Measurements from ENCODE around the gene KDM4B.
"Not testable (repeated sequence)": the region's sequence is repeated elsewhere in the genome, so short reads cannot be mapped to it uniquely, and the experiment has no call there.

KDM4B gene

GRCh38 chr19:5155586-5156210, 186.8 kb downstream of the KDM4B start:
- DNase-seq (ENCODE audit: insufficient read length, low spot score) (no peak), FAIRE-seq (no peak)

- DNase-seq (ENCODE audit: insufficient read length, low spot score) = no peak
- no peak for FAIRE-seq
These were observed 187.5 kb downstream of the KDM4B start for GRCh38 chr19:5156231-5156986.

- FAIRE-seq (no peak), DNase-seq (ENCODE audit: insufficient read length, low spot score) (no peak)
These were observed 188.3 kb downstream of the KDM4B start for GRCh38 chr19:5157186-5157585.

GRCh38 chr19:5158549-5159134, 189.7 kb downstream of the KDM4B start:
- DNase-seq (ENCODE audit: insufficient read length, low spot score); FAIRE-seq: not testable (repeated sequence)

- not testable (repeated sequence) for DNase-seq (ENCODE audit: insufficient read length, low spot score); FAIRE-seq
These were observed 191.4 kb downstream of the KDM4B start for GRCh38 chr19:5160158-5160795.

- FAIRE-seq = not testable (repeated sequence)
These were observed 196.2 kb downstream of the KDM4B start for GRCh38 chr19:5164845-5165696.

GRCh38 chr19:5165697-5166019, 196.7 kb downstream of the KDM4B start:
- FAIRE-seq (no peak), DNase-seq (ENCODE audit: insufficient read length, low spot score) (no peak)

More at GRCh38 chr19:5164845-5165696, 196.2 kb downstream of the KDM4B start:
- not testable (repeated sequence) for DNase-seq (ENCODE audit: insufficient read length, low spot score)

- no peak for DNase-seq (ENCODE audit: insufficient read length, low spot score)
These were observed 197.3 kb downstream of the KDM4B start for GRCh38 chr19:5166262-5166661.

GRCh38 chr19:5170329-5170745, 201.4 kb downstream of the KDM4B start:
- FAIRE-seq = peak; percentile 14
- DNase-seq (ENCODE audit: insufficient read length, low spot score) = no peak

More at GRCh38 chr19:5166262-5166661, 197.3 kb downstream of the KDM4B start:
- FAIRE-seq = no peak

- FAIRE-seq (no peak), DNase-seq (ENCODE audit: insufficient read length, low spot score) (no peak)
These were observed 202.8 kb downstream of the KDM4B start for GRCh38 chr19:5171711-5172110.

GRCh38 chr19:5172859-5173630, 204.1 kb downstream of the KDM4B start:
- DNase-seq (ENCODE audit: insufficient read length, low spot score) (no peak), FAIRE-seq (no peak)

GRCh38 chr19:5173993-5174392, 205.1 kb downstream of the KDM4B start:
- DNase-seq (ENCODE audit: insufficient read length, low spot score) (no peak), FAIRE-seq (no peak)

GRCh38 chr19:5177745-5178450, 209.0 kb downstream of the KDM4B start:
- DNase-seq (ENCODE audit: insufficient read length, low spot score) (no peak), FAIRE-seq (no peak)

GRCh38 chr19:5178841-5179240, 209.9 kb downstream of the KDM4B start:
- no peak for FAIRE-seq
- DNase-seq (ENCODE audit: insufficient read length, low spot score) = no peak

GRCh38 chr19:5179256-5179655, 210.3 kb downstream of the KDM4B start:
- FAIRE-seq (no peak), DNase-seq (ENCODE audit: insufficient read length, low spot score) (no peak)

GRCh38 chr19:5181329-5181728, 212.4 kb downstream of the KDM4B start:
- FAIRE-seq (no peak), DNase-seq (ENCODE audit: insufficient read length, low spot score) (no peak)

- DNase-seq (ENCODE audit: insufficient read length, low spot score) (no peak), FAIRE-seq (no peak)
These were observed 213.8 kb downstream of the KDM4B start for GRCh38 chr19:5182751-5183150.

GRCh38 chr19:5183616-5184015, 214.7 kb downstream of the KDM4B start:
- FAIRE-seq (no peak), DNase-seq (ENCODE audit: insufficient read length, low spot score) (no peak)

- no peak for FAIRE-seq
- DNase-seq (ENCODE audit: insufficient read length, low spot score) = no peak
These were observed 216.0 kb downstream of the KDM4B start for GRCh38 chr19:5184930-5185329.

All from GM19239 (cell line).